ENCODE measurements around the gene THY1. TPM values are rescaled to one million over a fixed set of nuclear protein-coding genes. Genes with fewer than 3 reads are reported as not detected.

The THY1 gene
- total RNA-seq, 1 donor, result 0.31 TPM

DNA sequence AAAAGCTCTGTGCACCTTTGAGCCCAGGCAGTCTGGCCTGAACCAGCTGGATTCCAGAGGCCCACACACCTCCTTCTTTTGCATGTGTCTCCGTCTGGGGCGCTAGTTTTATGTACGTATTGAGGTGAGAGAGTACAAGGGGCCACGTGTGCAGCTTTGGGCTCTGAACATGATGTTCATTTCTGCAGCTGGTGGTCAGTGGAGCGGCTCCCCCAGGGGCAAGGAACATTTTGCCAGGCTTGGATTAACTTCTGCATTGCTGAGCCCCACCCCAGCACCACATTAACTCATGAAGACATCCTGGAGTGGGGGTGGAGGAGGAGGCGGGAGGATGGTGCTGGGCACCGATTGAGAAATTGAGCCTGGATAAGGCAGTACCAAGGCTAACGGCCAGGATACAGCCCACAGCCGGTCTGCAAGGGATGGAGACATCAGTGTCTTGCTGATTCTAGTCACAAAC is 55.3 kb downstream of the THY1 start:
- H3K9me3 ChIP-seq (ENCODE audit: low read depth, low read length), result no peaks in the 10 kb centered on the region
- H3K27me3 ChIP-seq (ENCODE audit: insufficient read depth, low read length), result peaks cover 24% of the 10 kb centered on the region
- peaks cover 10% of the 10 kb centered on the region for H3K4me1 ChIP-seq (ENCODE audit: insufficient read depth, low read length)
- no peak overlapping the region for H3K4me3 ChIP-seq (ENCODE audit: low read length)

Other genes starting within 250 kb of the THY1 start
- not detected for gene NHERF4, start 237.7 kb downstream of the THY1 start, total RNA-seq
- 16.0 TPM for gene CBL, start 216.8 kb downstream of the THY1 start, total RNA-seq
- gene MCAM, start 106.0 kb downstream of the THY1 start, total RNA-seq, result 2.6 TPM
- gene RNF26, start 88.6 kb downstream of the THY1 start, total RNA-seq, result 6.2 TPM
- gene C1QTNF5, start 82.3 kb downstream of the THY1 start, total RNA-seq, result not detected
- gene MFRP, start 76.5 kb downstream of the THY1 start, total RNA-seq, result not detected
- gene USP2, start 41.5 kb downstream of the THY1 start, total RNA-seq, result under 0.01 TPM